GM06990 (cell line): ENCODE data around the gene PPP6R2.

ENCODE experiments used
- DNase-seq: peaks from one replicate; pipeline ENCODE4 v3.0.0-alpha.2; 2011; ENCODE audit not compliant: insufficient read length; ENCODE audit errors: extremely low read depth
- H3K27me3 ChIP-seq: replicated peaks from 2 replicates; pipeline ENCODE4 v1.6.0; 2011; ENCODE audit warnings: low read length; ENCODE audit not compliant: control insufficient read depth, insufficient read depth
- H3K36me3 ChIP-seq: 2 replicates; pipeline ENCODE4 v1.5.1; 2011; ENCODE audit warnings: low read length; ENCODE audit not compliant: control insufficient read depth, insufficient read depth
- H3K4me3 ChIP-seq: replicated peaks from 2 replicates; pipeline ENCODE4 v1.5.1; 2011; ENCODE audit warnings: low read depth, mild to moderate bottlenecking, control low read depth, low read length
- CTCF ChIP-seq: IDR thresholded peaks from 2 replicates; pipeline ENCODE4 v1.5.1; 2011; ENCODE audit warnings: low read length, control low read depth, mild to moderate bottlenecking, inconsistent platforms; ENCODE audit not compliant: insufficient read depth, poor library complexity, severe bottlenecking

The PPP6R2 gene

DNA sequence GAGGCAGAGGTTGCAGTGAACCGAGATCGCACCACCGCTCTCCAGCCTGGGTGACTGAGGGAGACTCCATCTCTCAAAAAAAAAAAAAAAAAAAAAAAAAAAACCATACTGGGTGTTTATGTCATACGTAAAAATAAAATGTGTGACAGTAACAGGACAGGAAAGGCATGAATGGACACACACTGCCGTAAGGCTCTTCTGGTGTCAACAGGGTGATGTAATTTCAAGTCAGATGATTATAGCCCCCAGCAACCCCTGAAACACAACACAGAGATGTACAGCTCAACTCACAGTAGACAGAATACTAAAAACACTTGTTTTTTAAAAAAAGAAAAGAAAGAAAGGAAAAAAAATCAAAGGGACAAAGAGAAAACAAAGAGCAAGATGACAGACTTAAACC, 109.5 kb downstream of the PPP6R2 start:
- no peak for DNase-seq
- Histone ChIP-seq H3K27me3 (no peaks in the 10 kb centered on the region), H3K4me3 (no peak overlapping the region), H3K36me3 (peaks cover 42% of the 10 kb centered on the region)
- no peak for TF ChIP-seq CTCF

DNA sequence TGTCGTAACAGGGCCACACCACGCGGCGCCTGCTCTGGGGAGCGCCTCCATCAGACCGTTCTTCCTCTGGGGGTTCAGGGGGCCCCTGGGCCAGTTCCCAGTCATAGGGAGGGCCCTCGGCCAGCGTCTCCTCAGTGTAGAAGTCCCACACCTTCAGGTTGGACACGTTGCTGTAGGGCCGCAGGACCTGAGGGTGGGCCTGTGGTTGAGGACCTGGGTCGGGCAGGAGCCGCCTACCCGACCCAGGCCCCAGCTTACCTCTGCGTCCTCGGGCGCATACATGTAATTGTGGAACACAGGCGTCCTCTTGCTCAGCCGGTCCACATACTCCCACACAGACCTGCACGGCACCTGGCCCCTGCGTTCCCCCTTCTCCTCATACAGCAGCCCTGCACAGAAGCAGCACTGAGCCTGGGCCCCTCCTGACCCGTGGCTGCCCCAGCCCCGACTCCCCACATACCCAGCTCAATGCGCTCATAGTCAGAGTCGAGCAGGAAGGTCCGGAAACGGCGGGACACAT, 111.5 kb downstream of the PPP6R2 start:
- Histone ChIP-seq H3K27me3 (no peaks in the 10 kb centered on the region), H3K4me3 (no peak overlapping the region), H3K36me3 (peaks cover 44% of the 10 kb centered on the region)
- DNase-seq = no peak
- TF ChIP-seq CTCF = no peak

GRCh38 chr22:50455201-50455600, 112.1 kb downstream of the PPP6R2 start:
- Histone ChIP-seq H3K27me3 (no peaks in the 10 kb centered on the region), H3K36me3 (peaks cover 45% of the 10 kb centered on the region), H3K4me3 (no peak overlapping the region)
- TF ChIP-seq CTCF = no peak
- DNase-seq = no peak

- Histone ChIP-seq H3K4me3 (no peak overlapping the region), H3K36me3 (peaks cover 47% of the 10 kb centered on the region)
These were observed 112.9 kb downstream of the PPP6R2 start for GRCh38 chr22:50456026-50456425.

GRCh38 chr22:50456466-50457234, 113.5 kb downstream of the PPP6R2 start:
- Histone ChIP-seq H3K27me3 (no peaks in the 10 kb centered on the region), H3K36me3 (peaks cover 53% of the 10 kb centered on the region), H3K4me3 (no peak overlapping the region)
- no peak for DNase-seq
- peak; percentile 41 for TF ChIP-seq CTCF

More at GRCh38 chr22:50456026-50456425, 112.9 kb downstream of the PPP6R2 start:
- no peaks in the 10 kb centered on the region for H3K27me3 ChIP-seq
- no peak for TF ChIP-seq CTCF
- no peak for DNase-seq
